ENCODE measurements around the gene KDSR. TPM values are rescaled to one million over a fixed set of nuclear protein-coding genes. Genes with fewer than 3 reads are reported as not detected.

KDSR gene
- total and polyA plus RNA-seq, 2 donors from 2014 or later = 22.5 to 73.5 TPM

- Histone ChIP-seq H3K9me3 (ENCODE audit: control insufficient read depth in 2 of 3, insufficient read depth in 1 of 3, low read length in 3 of 3) (no peaks in the 10 kb centered on the region), H3K4me3 (ENCODE audit: low read length in 3 of 3) (no peak overlapping the region), H3K4me1 (ENCODE audit: control insufficient read depth in 2 of 3, insufficient read depth in 2 of 3, low read depth in 1 of 3, low read length in 3 of 3) (peaks cover 2 to 26% (median 26%) of the 10 kb centered on the region in 3 donors), H3K27ac (ENCODE audit: low read depth in 2 of 2, low read length in 2 of 2) (no peak overlapping the region), H3K36me3 (ENCODE audit: control insufficient read depth in 2 of 3, insufficient read depth in 3 of 3, low read length in 3 of 3) (no peaks in the 10 kb centered on the region), H3K9ac (ENCODE audit: low read length in 3 of 3) (no peak overlapping the region), H3K27me3 (ENCODE audit: control insufficient read depth, insufficient read depth, low read length) (no peaks in the 10 kb centered on the region)
- no peak for TF ChIP-seq CTCF (IDR thresholded peaks at IDR 0.05; ENCODE audit: borderline replicate concordance, extremely low read depth, insufficient read depth)
- DNase-seq = no peak
- no peak for FAIRE-seq
- intact Hi-C loops (cut with DNase I) = no loop called here
These were observed 65.6 kb downstream of the KDSR start for GRCh38 chr18:63301434-63301833.

GRCh38 chr18:63299837-63300745, 66.9 kb downstream of the KDSR start:
- intact Hi-C loops (cut with DNase I) = no loop called here
- TF ChIP-seq CTCF (IDR thresholded peaks at IDR 0.05; ENCODE audit: borderline replicate concordance, extremely low read depth, insufficient read depth) = no peak
- Histone ChIP-seq H3K27me3 (ENCODE audit: control insufficient read depth, insufficient read depth, low read length) (no peaks in the 10 kb centered on the region), H3K9me3 (ENCODE audit: control insufficient read depth in 2 of 3, insufficient read depth in 1 of 3, low read length in 3 of 3) (no peaks in the 10 kb centered on the region), H3K4me3 (ENCODE audit: low read length in 3 of 3) (no peak overlapping the region), H3K9ac (ENCODE audit: low read length in 3 of 3) (no peak overlapping the region), H3K36me3 (ENCODE audit: control insufficient read depth in 2 of 3, insufficient read depth in 3 of 3, low read length in 3 of 3) (no peaks in the 10 kb centered on the region), H3K4me1 (ENCODE audit: control insufficient read depth in 2 of 3, insufficient read depth in 2 of 3, low read depth in 1 of 3, low read length in 3 of 3) (peaks cover 2 to 25% (median 22%) of the 10 kb centered on the region in 3 donors), H3K27ac (ENCODE audit: low read depth in 2 of 2, low read length in 2 of 2) (no peak overlapping the region)
- DNase-seq = peak in 3 of 5 donors; percentile 69 to 84 (median 83)
- no peak for FAIRE-seq

- no peak for TF ChIP-seq CTCF (IDR thresholded peaks at IDR 0.05; ENCODE audit: borderline replicate concordance, extremely low read depth, insufficient read depth)
- Histone ChIP-seq H3K27ac (ENCODE audit: low read depth in 2 of 2, low read length in 2 of 2) (peak overlapping the region; percentile 3 to 26), H3K36me3 (ENCODE audit: control insufficient read depth in 2 of 3, insufficient read depth in 3 of 3, low read length in 3 of 3) (no peaks in the 10 kb centered on the region), H3K9ac (ENCODE audit: low read length in 3 of 3) (no peak overlapping the region), H3K4me1 (ENCODE audit: control insufficient read depth in 2 of 3, insufficient read depth in 2 of 3, low read depth in 1 of 3, low read length in 3 of 3) (peaks cover 2 to 25% (median 22%) of the 10 kb centered on the region in 3 donors), H3K4me3 (ENCODE audit: low read length in 3 of 3) (no peak overlapping the region), H3K9me3 (ENCODE audit: control insufficient read depth in 2 of 3, insufficient read depth in 1 of 3, low read length in 3 of 3) (no peaks in the 10 kb centered on the region), H3K27me3 (ENCODE audit: control insufficient read depth, insufficient read depth, low read length) (no peaks in the 10 kb centered on the region)
- FAIRE-seq (no peak), DNase-seq (peak in 1 of 5 donors; percentile 67)
- intact Hi-C loops (cut with DNase I) = no loop called here
These were observed 68.3 kb downstream of the KDSR start for GRCh38 chr18:63298400-63299365.
